Fibroblast of pulmonary artery (primary cell): ENCODE data around the gene KIF11.
"Not testable (repeated sequence)": the region's sequence is repeated elsewhere in the genome, so short reads cannot be mapped to it uniquely, and the experiment has no call there.

ENCODE experiments used
- DNase-seq: peaks from one replicate; pipeline ENCODE4 v3.0.0-alpha.2; 2010; ENCODE audit warnings: low read depth
- H3K4me3 ChIP-seq: replicated peaks from 2 replicates; pipeline ENCODE4 v1.5.1; 2011; ENCODE audit warnings: low read depth, mild to moderate bottlenecking, control low read depth, low read length, moderate library complexity
- CTCF ChIP-seq: IDR thresholded peaks from 2 replicates; pipeline ENCODE4 v1.5.1; 2011; ENCODE audit warnings: mild to moderate bottlenecking, control low read depth, low read length, inconsistent platforms; ENCODE audit errors: missing control alignments

KIF11 gene

GRCh38 chr10:92627845-92628480 is 35.0 kb downstream of the KIF11 start:
- peak; percentile 6 for TF ChIP-seq CTCF
- no peak overlapping the region for H3K4me3 ChIP-seq
- DNase-seq: peak; percentile 17

GRCh38 chr10:92629945-92630344 is 37.0 kb downstream of the KIF11 start:
- no peak for DNase-seq
- H3K4me3 ChIP-seq: no peak overlapping the region
- TF ChIP-seq CTCF: no peak

GRCh38 chr10:92638037-92638436 is 45.1 kb downstream of the KIF11 start:
- no peak for DNase-seq
- TF ChIP-seq CTCF: no peak
- H3K4me3 ChIP-seq: no peak overlapping the region

GRCh38 chr10:92640107-92640506 is 47.2 kb downstream of the KIF11 start:
- DNase-seq: peak; percentile 86
- TF ChIP-seq CTCF: peak; percentile 12
- no peak overlapping the region for H3K4me3 ChIP-seq

- no peak overlapping the region for H3K4me3 ChIP-seq
- DNase-seq: no peak
- TF ChIP-seq CTCF: no peak
These were observed 48.6 kb downstream of the KIF11 start for GRCh38 chr10:92641492-92641891.

GRCh38 chr10:92644921-92645320 is 52.0 kb downstream of the KIF11 start:
- no peak overlapping the region for H3K4me3 ChIP-seq
- no peak for DNase-seq
- TF ChIP-seq CTCF: no peak

- DNase-seq, H3K4me3 ChIP-seq: not testable (repeated sequence)
These were observed 57.9 kb downstream of the KIF11 start for GRCh38 chr10:92650864-92651263.

- H3K4me3 ChIP-seq: no peak overlapping the region
These were observed 62.5 kb downstream of the KIF11 start for GRCh38 chr10:92655426-92655825.

More at GRCh38 chr10:92655426-92655825, 62.5 kb downstream of the KIF11 start:
- no peak for DNase-seq
- TF ChIP-seq CTCF: no peak
